Measurements from ENCODE around the gene AQP7. TPM values are rescaled to one million over a fixed set of nuclear protein-coding genes. Genes with fewer than 3 reads are reported as not detected.
"Not testable (repeated sequence)": the region's sequence is repeated elsewhere in the genome, so short reads cannot be mapped to it uniquely, and the experiment has no call there.

The AQP7 gene
- total and polyA plus RNA-seq, 7 donors, result 0.33 to 14.6 (median 5.7) TPM; not detected in 1

DNA sequence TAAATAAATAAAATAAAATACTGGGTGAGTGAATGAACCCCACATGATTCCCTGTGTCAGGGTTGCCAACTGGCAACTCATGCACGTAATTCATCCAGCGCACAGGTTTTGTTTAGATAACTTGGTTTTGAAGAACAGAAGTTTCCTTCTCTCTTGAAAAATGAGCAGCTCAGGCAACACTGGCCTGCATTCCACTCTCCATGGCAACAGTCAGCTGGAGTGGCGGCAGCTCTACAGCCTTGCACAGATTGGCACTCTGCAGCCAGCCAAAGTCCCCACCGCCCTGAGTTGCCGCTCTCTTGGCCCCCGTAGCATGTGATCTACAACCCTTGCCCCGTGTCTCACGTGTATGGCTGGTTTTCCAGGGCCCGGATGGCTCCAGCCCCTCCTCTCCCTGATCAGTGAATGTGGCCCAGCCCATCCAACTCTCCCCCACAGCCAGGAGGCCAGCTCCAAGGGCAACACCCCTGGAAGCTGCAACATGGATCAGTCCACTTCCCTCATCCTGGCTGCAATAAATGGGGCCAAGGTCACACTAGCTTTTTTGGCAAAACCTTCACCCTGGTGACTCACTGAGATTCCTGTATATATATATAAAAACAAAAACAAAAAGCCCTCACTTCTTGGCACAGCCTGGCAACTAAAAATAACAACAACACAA is 11.1 kb downstream of the AQP7 start:
- Histone ChIP-seq H3K4me3 (peak overlapping the region in 1 of 4 donors; percentile 19), H3K27ac (peak overlapping the region; percentile 67 to 80 (median 74)), H3K4me1 (peaks cover 0 to 14% (median 12%) of the 10 kb centered on the region in 4 donors)
- peak in 3 of 4 donors; percentile 12 to 53 (median 19) for TF ChIP-seq POLR2AphosphoS5 (IDR thresholded peaks at IDR 0.05)
- peak; percentile 87 for DNase-seq
- H3K27me3 ChIP-seq; H3K9me3 ChIP-seq; intact Hi-C loops (cut with DNase I); H3K36me3 ChIP-seq: not testable (repeated sequence)
- 9 to 53% methylated on average over 9 of the region's 9 CpGs for WGBS, 2 donors

DNA sequence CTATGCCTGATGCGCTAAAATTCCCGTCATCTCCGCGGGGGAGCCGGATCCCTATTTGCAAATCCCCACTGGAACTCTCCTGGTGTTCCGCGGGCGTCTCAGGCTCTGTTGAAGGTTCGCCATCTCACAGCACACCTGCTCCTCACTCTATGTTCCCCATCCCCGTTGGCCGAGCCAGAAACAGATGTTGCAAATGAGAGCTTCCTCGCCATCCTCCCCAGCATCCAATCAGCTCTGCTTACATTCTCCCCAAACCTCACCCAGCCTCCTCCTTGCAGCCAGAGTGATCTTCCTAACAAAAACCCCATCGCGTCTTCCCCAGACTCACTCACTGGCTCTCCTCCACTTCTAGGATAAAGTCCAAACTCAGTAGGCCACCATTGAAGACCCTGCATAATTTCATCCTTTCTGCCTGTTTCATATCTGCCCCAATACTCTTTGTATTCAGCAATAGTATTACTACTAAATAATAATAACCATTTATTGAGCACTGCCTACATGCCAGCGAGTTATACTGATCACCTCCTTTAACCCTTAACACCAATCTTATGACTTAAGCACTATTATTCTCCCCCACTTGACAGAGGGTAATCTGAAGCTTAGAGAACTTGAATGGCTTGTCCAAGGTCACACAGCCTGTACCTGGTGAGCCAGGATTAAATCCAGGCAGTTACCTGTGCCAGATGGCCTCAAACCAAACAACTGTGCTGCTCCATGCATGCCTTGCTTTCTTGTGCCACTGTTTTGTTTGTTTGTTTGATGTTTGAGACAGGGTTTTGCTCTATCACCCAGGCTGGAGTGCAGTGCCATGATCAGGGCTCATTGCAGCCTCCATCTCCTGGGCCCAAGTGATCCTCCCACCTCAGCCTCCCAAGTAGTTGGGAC is 14.0 kb downstream of the AQP7 start:
- H3K27ac ChIP-seq, result no peak overlapping the region
- H3K36me3 ChIP-seq, result no peaks in the 10 kb centered on the region
- intact Hi-C loops (cut with DNase I), result no loop called here
- TF ChIP-seq EP300 (IDR thresholded peaks at IDR 0.05), result no peak
- TF ChIP-seq POLR2A (IDR thresholded peaks at IDR 0.05), result no peak
- no peak for TF ChIP-seq POLR2AphosphoS5 (IDR thresholded peaks at IDR 0.05)
- TF ChIP-seq CTCF (IDR thresholded peaks at IDR 0.05), result no peak
- H3K9me3 ChIP-seq, result no peaks in the 10 kb centered on the region
- no peaks in the 10 kb centered on the region for H3K27me3 ChIP-seq
- no peak overlapping the region for H3K4me3 ChIP-seq
- no peak for DNase-seq
- H3K4me1 ChIP-seq, result peaks cover 0 to 14% (median 12%) of the 10 kb centered on the region in 4 donors
- WGBS, 2 donors, result 89 to 90% methylated on average over 15 of the region's 15 CpGs

DNA sequence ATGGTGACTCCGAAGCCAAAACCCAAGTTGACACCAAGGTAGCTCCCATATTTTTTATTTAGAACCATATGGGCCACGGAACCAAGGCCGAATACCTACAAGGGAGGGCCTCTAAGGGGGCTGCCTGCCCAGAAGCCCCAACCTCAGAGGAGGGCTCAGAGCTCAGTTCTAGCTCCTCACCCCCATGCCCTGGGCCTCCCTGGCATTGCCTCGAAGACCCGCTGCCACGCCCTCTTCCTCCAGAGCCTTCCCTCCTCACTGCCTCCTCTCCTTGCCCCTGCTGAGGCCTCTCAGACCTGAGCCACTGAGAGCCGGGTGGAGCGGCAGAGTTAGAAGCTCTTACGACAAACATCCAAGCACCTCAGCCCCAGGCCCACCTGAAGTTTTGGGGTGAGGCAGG is 15.4 kb downstream of the AQP7 start:
- WGBS, 2 donors, result 81 to 84% methylated on average over 9 of the region's 9 CpGs
- H3K9me3 ChIP-seq; H3K27me3 ChIP-seq; H3K27ac ChIP-seq; intact Hi-C loops (cut with DNase I); DNase-seq; H3K36me3 ChIP-seq; H3K4me3 ChIP-seq: not testable (repeated sequence)
- peaks cover 0 to 14% (median 12%) of the 10 kb centered on the region in 4 donors for H3K4me1 ChIP-seq

- DNase-seq; H3K4me3 ChIP-seq; H3K27ac ChIP-seq; H3K9me3 ChIP-seq; H3K27me3 ChIP-seq; H3K36me3 ChIP-seq; intact Hi-C loops (cut with DNase I): not testable (repeated sequence)
- H3K4me1 ChIP-seq, result peaks cover 0 to 11% (median 8%) of the 10 kb centered on the region in 4 donors
- 93% methylated on average over 14 of the region's 14 CpGs for WGBS, 2 donors
Observed at GRCh38 chr9:33386641-33386996, 15.7 kb downstream of the AQP7 start.

GRCh38 chr9:33385979-33386640 is 16.3 kb downstream of the AQP7 start:
- H3K9me3 ChIP-seq; H3K27ac ChIP-seq; H3K4me1 ChIP-seq; intact Hi-C loops (cut with DNase I); H3K27me3 ChIP-seq; H3K4me3 ChIP-seq; DNase-seq; H3K36me3 ChIP-seq: not testable (repeated sequence)
- WGBS, 2 donors, result 93% methylated on average over 23 of the region's 23 CpGs

GRCh38 chr9:33385536-33385935 is 16.8 kb downstream of the AQP7 start:
- H3K4me3 ChIP-seq; H3K27me3 ChIP-seq; H3K4me1 ChIP-seq; intact Hi-C loops (cut with DNase I); H3K9me3 ChIP-seq; H3K36me3 ChIP-seq; DNase-seq; H3K27ac ChIP-seq: not testable (repeated sequence)
- WGBS, 2 donors, result 92 to 95% methylated on average over 11 of the region's 11 CpGs

- intact Hi-C loops (cut with DNase I); H3K27me3 ChIP-seq; H3K4me1 ChIP-seq; H3K27ac ChIP-seq; DNase-seq; H3K4me3 ChIP-seq; H3K36me3 ChIP-seq; H3K9me3 ChIP-seq: not testable (repeated sequence)
- 95% methylated on average over 11 of the region's 11 CpGs for WGBS, 2 donors
Observed at GRCh38 chr9:33383396-33383795, 19.0 kb downstream of the AQP7 start.

DNA sequence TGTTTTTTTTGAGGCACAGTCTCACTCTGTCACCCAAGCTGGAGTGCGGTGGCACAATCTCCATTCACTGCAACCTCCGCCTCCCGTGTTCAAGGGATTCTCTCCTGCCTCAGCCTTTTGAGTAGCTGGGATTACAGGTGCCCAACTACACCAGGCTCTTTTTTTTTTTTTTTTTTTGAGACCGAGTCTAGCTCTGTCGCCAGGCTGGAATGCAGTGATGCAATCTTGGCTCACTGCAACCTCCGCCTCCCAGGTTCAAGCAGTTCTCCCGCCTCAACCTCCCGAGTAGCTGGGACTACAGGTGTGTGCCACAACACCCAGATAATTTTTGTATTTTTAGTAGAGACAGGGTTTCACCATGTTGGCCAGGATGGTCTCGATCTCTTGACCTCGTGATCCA is 20.0 kb downstream of the AQP7 start:
- DNase-seq; H3K9me3 ChIP-seq; H3K36me3 ChIP-seq; H3K4me3 ChIP-seq; H3K27ac ChIP-seq; H3K27me3 ChIP-seq; H3K4me1 ChIP-seq; intact Hi-C loops (cut with DNase I): not testable (repeated sequence)
- 86 to 88% methylated on average over 10 of the region's 10 CpGs for WGBS, 2 donors
